ENCODE results near the gene PAGR1. TPM values are rescaled to one million over a fixed set of nuclear protein-coding genes. Genes with fewer than 3 reads are reported as not detected.

PAGR1 gene

Small RNA genes within 50 kb of the gene (small RNA-seq; reads per million reads assigned to genes)
- gene AC009133.6 (ENCODE audit: insufficient read depth) (not detected), gene AC120114.4 (ENCODE audit: insufficient read depth) (not detected)

Measured in neuronal stem cell (in vitro differentiated cells).